SK-N-SH (cell line): ENCODE measurements around the gene DMBT1. TPM values are rescaled to one million over a fixed set of nuclear protein-coding genes. Genes with fewer than 3 reads are reported as not detected.

ENCODE experiments used
- CTCF ChIA-PET: fragments of 300-600, 350-600 bp; formaldehyde crosslinking; extraction: SDS; loops from one replicate; lab custom pipeline; 2021; lab: Yijun Ruan, JAX
- POLR2A ChIA-PET: fragments of 350-600 bp; sonication (Branson Sonifier 250); formaldehyde crosslinking; extraction: SDS; loops from one replicate; lab custom pipeline; 2020; ENCODE audit warnings: antibody characterized with exemption, inconsistent platforms; lab: Yijun Ruan, JAX
- DNase-seq: peaks from one replicate; pipeline ENCODE4 v3.0.0; 2012
- H2AFZ ChIP-seq: fragments of 200-600 bp; sonication (generic); 2 replicates; pipeline ENCODE4 v1.8.1; 2016; ENCODE audit warnings: antibody characterized with exemption, mild to moderate bottlenecking, low read depth
- H3F3A ChIP-seq: fragments of 200-600 bp; sonication (generic); replicated peaks from 2 replicates; pipeline ENCODE3; 2016; ENCODE audit warnings: antibody characterized with exemption, mild to moderate bottlenecking; ENCODE audit not compliant: insufficient read depth
- H3K27ac ChIP-seq, 2 experiments: fragments of 200-500 bp in 1 of 2; fragments of 200-600 bp in 1 of 2; sonication (Bioruptor generic) in 1 of 2; sonication (generic), shearing (Covaris generic) in 1 of 2; 2 replicates each; pipeline versions ENCODE4 v1.5.1 to v1.6.1; 2014 to 2016; ENCODE audit warnings: low read depth in 2 of 2, inconsistent platforms in 1 of 2, low read length in 1 of 2, mild to moderate bottlenecking in 1 of 2, mixed read lengths in 1 of 2
- H3K27me3 ChIP-seq: fragments of 200-600 bp; sonication (generic), shearing (Covaris generic); 2 replicates; pipeline ENCODE4 v1.6.1; 2016; ENCODE audit warnings: mixed run types; ENCODE audit not compliant: insufficient read depth
- H3K36me3 ChIP-seq, 2 experiments: fragments of 200-500 bp in 1 of 2; fragments of 200-600 bp in 1 of 2; sonication (Bioruptor generic) in 1 of 2; sonication (generic) in 1 of 2; replicated peaks in 1 of 2; 2 replicates each; pipeline versions ENCODE3 to v1.5.1; 2014 to 2016; ENCODE audit warnings: low read length in 1 of 2, mild to moderate bottlenecking in 1 of 2; ENCODE audit not compliant: insufficient read depth in 2 of 2, control insufficient read depth in 1 of 2
- H3K4me1 ChIP-seq, 2 experiments: fragments of 200-500 bp in 1 of 2; fragments of 200-600 bp in 1 of 2; sonication (Bioruptor generic) in 1 of 2; sonication (generic), shearing (Covaris generic) in 1 of 2; 2 replicates each; pipeline versions ENCODE4 v1.5.1 to v1.6.1; 2014 to 2016; ENCODE audit warnings: low read depth in 1 of 2, low read length in 1 of 2, mixed run types in 1 of 2; ENCODE audit not compliant: insufficient read depth in 2 of 2, control insufficient read depth in 1 of 2
- H3K4me2 ChIP-seq: fragments of 200-600 bp; sonication (generic), shearing (Covaris generic); 2 replicates; pipeline ENCODE4 v1.6.1; 2017; ENCODE audit warnings: mixed run types
- H3K4me3 ChIP-seq, 2 experiments: fragments of 200-500 bp in 1 of 2; fragments of 200-600 bp in 1 of 2; sonication (Bioruptor generic) in 1 of 2; sonication (generic), shearing (Covaris generic) in 1 of 2; 2 replicates each; pipeline versions ENCODE4 v1.5.1 to v1.8.1; 2014 to 2016; ENCODE audit warnings: low read depth in 2 of 2, inconsistent platforms in 1 of 2, low read length in 1 of 2, mild to moderate bottlenecking in 1 of 2, mixed read lengths in 1 of 2, moderate library complexity in 1 of 2
- H3K79me2 ChIP-seq: fragments of 200-600 bp; sonication (generic); 2 replicates; pipeline ENCODE4 v1.8.1; 2017; ENCODE audit warnings: mild to moderate bottlenecking; ENCODE audit not compliant: insufficient read depth
- H3K9ac ChIP-seq: fragments of 200-600 bp; sonication (generic); 2 replicates; pipeline ENCODE4 v1.6.1; 2017; ENCODE audit warnings: mixed run types
- H3K9me2 ChIP-seq: fragments of 200-600 bp; sonication (generic); 2 replicates; pipeline ENCODE4 v1.6.1; 2017; ENCODE audit warnings: mixed run types
- H3K9me3 ChIP-seq: fragments of 200-600 bp; sonication (generic); 2 replicates; pipeline ENCODE4 v1.6.1; 2017; ENCODE audit warnings: mixed run types, mild to moderate bottlenecking, moderate library complexity
- H4K20me1 ChIP-seq: fragments of 200-600 bp; sonication (generic); 2 replicates; pipeline ENCODE4 v1.6.1; 2017; ENCODE audit warnings: mild to moderate bottlenecking, mixed run types; ENCODE audit not compliant: insufficient read depth
- EZH2phosphoT487 ChIP-seq: fragments of 200-600 bp; sonication (generic); IDR thresholded peaks from 2 replicates; pipeline ENCODE4 v1.6.1; 2017; ENCODE audit warnings: low read depth, mixed run types, mild to moderate bottlenecking, antibody characterized with exemption, moderate library complexity, borderline replicate concordance
- FOXM1 ChIP-seq: IDR thresholded peaks from 2 replicates; pipeline ENCODE4 v1.4.0; 2012; ENCODE audit warnings: low read depth, mild to moderate bottlenecking
- GATA2 ChIP-seq: sonication (generic); formaldehyde crosslinking; IDR thresholded peaks from 2 replicates; pipeline ENCODE4 v1.5.0; 2020; ENCODE audit warnings: mild to moderate bottlenecking, missing genetic modification reagents
- IRF3 ChIP-seq: fragments of 150-350 bp; IDR thresholded peaks from 2 replicates; pipeline ENCODE4 v1.6.1; 2016; ENCODE audit warnings: mild to moderate bottlenecking, low read depth, low read length
- MAX ChIP-seq: IDR thresholded peaks from 2 replicates; pipeline ENCODE4 v1.4.0; 2012; ENCODE audit warnings: low read depth
- MEF2A ChIP-seq: IDR thresholded peaks from 2 replicates; pipeline ENCODE4 v1.4.0; 2012; ENCODE audit warnings: low read depth, borderline replicate concordance
- MXI1 ChIP-seq: IDR thresholded peaks from 2 replicates; pipeline ENCODE4 v1.6.1; 2012; ENCODE audit warnings: mild to moderate bottlenecking, low read depth, low read length, improper control_type of control experiment
- NFIC ChIP-seq: IDR thresholded peaks from 2 replicates; pipeline ENCODE4 v1.4.0; 2012; ENCODE audit warnings: borderline replicate concordance
- NRF1 ChIP-seq: IDR thresholded peaks from 2 replicates; pipeline ENCODE4 v1.6.1; 2012; ENCODE audit warnings: low read depth, mild to moderate bottlenecking, low read length
- RFX5 ChIP-seq: IDR thresholded peaks from 2 replicates; pipeline ENCODE4 v1.6.1; 2012; ENCODE audit warnings: mild to moderate bottlenecking, improper control_type of control experiment, low read length
- RXRA ChIP-seq: IDR thresholded peaks from 2 replicates; pipeline ENCODE4 v1.4.0; 2012; ENCODE audit warnings: low read depth, mild to moderate bottlenecking, borderline replicate concordance
- SMC3 ChIP-seq: IDR thresholded peaks from 2 replicates; pipeline ENCODE4 v1.6.1; 2012; ENCODE audit warnings: low read depth, low read length, improper control_type of control experiment
- TEAD4 ChIP-seq: IDR thresholded peaks from 2 replicates; pipeline ENCODE4 v1.4.0; 2012; ENCODE audit warnings: mild to moderate bottlenecking, borderline replicate concordance; ENCODE audit not compliant: insufficient read depth
- USF1 ChIP-seq: IDR thresholded peaks from 2 replicates; pipeline ENCODE4 v1.4.0; 2012; ENCODE audit warnings: low read depth, borderline replicate concordance
- YY1 ChIP-seq: IDR thresholded peaks from 2 replicates; pipeline ENCODE4 v1.4.0; 2012; ENCODE audit warnings: low read depth, mild to moderate bottlenecking
- ZBTB33 ChIP-seq: IDR thresholded peaks from 2 replicates; pipeline ENCODE4 v1.4.0; 2012; ENCODE audit warnings: low read depth, borderline replicate concordance
- WGBS: methylation state at CpG from one replicate; pipeline ENCODE4 v1.1.6; 2017; ENCODE audit warnings: low lambda C conversion rate; 5-methylcytosine and 5-hydroxymethylcytosine counted together
- polyA plus RNA-seq, 3 experiments: library from polyadenylated mRNA; depleted of rRNA; stranded (reverse); fragments of >200 nt; gene quantifications; 2 replicates each; pipeline ENCODE4 v1.2.3, GENCODE V29; 2012
- TF ChIP-seq, protein P1 (sequence below): fragments of 150-350 bp; IDR thresholded peaks from 2 replicates; pipeline ENCODE4 v1.6.1; 2017; ENCODE audit warnings: antibody characterized with exemption, low read length, low read depth, borderline replicate concordance
- TF ChIP-seq, protein P2 (sequence below): fragments of 200-600 bp; sonication (generic); IDR thresholded peaks from 2 replicates; pipeline ENCODE4 v1.6.1; 2017; ENCODE audit warnings: antibody characterized with exemption, mild to moderate bottlenecking, moderate library complexity

DMBT1 gene
- polyA plus RNA-seq (2012; rRNA removed): not detected in 2 replicates
- not detected in 2 replicates for polyA plus RNA-seq (2012; cell fraction: cytosol; rRNA removed)
- polyA plus RNA-seq (2012; cell fraction: nucleus; rRNA removed): 0.04 and 0.07 TPM in 2 replicates

DNA sequence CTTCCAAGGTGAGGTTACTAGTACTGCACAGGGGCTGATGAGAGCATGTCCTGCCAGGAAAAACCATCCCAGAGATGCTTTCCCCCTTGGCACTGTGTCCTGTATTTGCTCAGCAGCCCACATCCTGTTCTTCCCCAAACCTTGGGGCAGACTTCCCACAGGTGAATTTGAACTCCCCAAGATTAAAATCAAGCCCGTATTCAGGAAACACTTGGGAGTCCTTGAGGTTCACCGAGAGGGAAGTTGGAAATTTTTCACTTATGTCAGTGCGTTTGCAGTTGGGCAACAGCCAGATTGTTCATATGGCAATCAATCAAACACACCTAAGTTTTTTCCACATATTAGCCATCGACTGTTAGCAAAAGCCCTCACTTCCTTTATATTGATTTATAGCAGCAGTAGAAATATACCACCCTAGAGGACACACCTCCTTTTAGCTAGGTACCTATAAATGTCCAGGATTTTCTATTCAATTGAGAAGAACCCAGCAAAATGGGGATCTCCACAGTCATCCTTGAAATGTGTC is at the start of gene DMBT1:
TSS of gene DMBT1 (plus strand) at position 476 of the 526 bp plus-strand sequence. CDS start at position 493, 17 bp downstream.
- no peaks in the 10 kb centered on the region for H3K36me3 ChIP-seq
- H3K4me3 ChIP-seq: no peak within 1 kb of the TSS
- H3K27ac ChIP-seq: no peak within 1 kb of the TSS
- no peaks in the 10 kb centered on the region for H3F3A ChIP-seq
- H3K27me3 ChIP-seq: 0 out of 2 replicates have a peak, but pooled peaks cover 4% of the 10 kb centered on the region
- 7% methylated on average over 4 of the region's 4 CpGs for WGBS
- POLR2A ChIA-PET: no interaction called here
- CTCF ChIA-PET: interaction anchor here (1.0 kb wide), 1 partner anchor 125 kb away, joined by 3 read pairs; no protein-coding TSS in a partner anchor
- H3K9me3 ChIP-seq: no peaks in the 10 kb centered on the region
- H4K20me1 ChIP-seq: no peaks in the 10 kb centered on the region
- TF ChIP-seq MAX (no peak), MXI1 (no peak), EZH2phosphoT487 (no peak), NFIC (no peak), NRF1 (no peak), MEF2A (no peak), GATA2 (CRISPR knock-in tag) (no peak), IRF3 (no peak), ZBTB33 (no peak), USF1 (no peak), SMC3 (no peak), TEAD4 (no peak), YY1 (no peak), FOXM1 (no peak), RFX5 (no peak), RXRA (no peak)
- TF ChIP-seq, protein P1, sequence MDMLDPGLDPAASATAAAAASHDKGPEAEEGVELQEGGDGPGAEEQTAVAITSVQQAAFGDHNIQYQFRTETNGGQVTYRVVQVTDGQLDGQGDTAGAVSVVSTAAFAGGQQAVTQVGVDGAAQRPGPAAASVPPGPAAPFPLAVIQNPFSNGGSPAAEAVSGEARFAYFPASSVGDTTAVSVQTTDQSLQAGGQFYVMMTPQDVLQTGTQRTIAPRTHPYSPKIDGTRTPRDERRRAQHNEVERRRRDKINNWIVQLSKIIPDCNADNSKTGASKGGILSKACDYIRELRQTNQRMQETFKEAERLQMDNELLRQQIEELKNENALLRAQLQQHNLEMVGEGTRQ: no peak
- TF ChIP-seq, protein P2, sequence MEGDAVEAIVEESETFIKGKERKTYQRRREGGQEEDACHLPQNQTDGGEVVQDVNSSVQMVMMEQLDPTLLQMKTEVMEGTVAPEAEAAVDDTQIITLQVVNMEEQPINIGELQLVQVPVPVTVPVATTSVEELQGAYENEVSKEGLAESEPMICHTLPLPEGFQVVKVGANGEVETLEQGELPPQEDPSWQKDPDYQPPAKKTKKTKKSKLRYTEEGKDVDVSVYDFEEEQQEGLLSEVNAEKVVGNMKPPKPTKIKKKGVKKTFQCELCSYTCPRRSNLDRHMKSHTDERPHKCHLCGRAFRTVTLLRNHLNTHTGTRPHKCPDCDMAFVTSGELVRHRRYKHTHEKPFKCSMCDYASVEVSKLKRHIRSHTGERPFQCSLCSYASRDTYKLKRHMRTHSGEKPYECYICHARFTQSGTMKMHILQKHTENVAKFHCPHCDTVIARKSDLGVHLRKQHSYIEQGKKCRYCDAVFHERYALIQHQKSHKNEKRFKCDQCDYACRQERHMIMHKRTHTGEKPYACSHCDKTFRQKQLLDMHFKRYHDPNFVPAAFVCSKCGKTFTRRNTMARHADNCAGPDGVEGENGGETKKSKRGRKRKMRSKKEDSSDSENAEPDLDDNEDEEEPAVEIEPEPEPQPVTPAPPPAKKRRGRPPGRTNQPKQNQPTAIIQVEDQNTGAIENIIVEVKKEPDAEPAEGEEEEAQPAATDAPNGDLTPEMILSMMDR: no peak
- no peak within 1 kb of the TSS for H3K9ac ChIP-seq
- DNase-seq: no peak
- H3K9me2 ChIP-seq: no peaks in the 10 kb centered on the region
- H3K79me2 ChIP-seq: no peaks in the 10 kb centered on the region
- no peak within 1 kb of the TSS for H2AFZ ChIP-seq
- H3K4me1 ChIP-seq: no peaks in the 10 kb centered on the region; a peak in 1 of 4 replicates
- H3K4me2 ChIP-seq: no peak within 1 kb of the TSS
